ENCODE data around the gene ARHGEF11. TPM values are rescaled to one million over a fixed set of nuclear protein-coding genes. Genes with fewer than 3 reads are reported as not detected.
A peak's percentile ranks its signal among the peaks of the same experiment; 100 is the strongest.

The ARHGEF11 gene
- total RNA-seq, 1 experiment from 2014 or later: 22.4 TPM

GRCh38 chr1:156895455-156895812, 150.1 kb downstream of the ARHGEF11 start:
- no peak for DNase-seq (ENCODE audit: low read depth)

DNA sequence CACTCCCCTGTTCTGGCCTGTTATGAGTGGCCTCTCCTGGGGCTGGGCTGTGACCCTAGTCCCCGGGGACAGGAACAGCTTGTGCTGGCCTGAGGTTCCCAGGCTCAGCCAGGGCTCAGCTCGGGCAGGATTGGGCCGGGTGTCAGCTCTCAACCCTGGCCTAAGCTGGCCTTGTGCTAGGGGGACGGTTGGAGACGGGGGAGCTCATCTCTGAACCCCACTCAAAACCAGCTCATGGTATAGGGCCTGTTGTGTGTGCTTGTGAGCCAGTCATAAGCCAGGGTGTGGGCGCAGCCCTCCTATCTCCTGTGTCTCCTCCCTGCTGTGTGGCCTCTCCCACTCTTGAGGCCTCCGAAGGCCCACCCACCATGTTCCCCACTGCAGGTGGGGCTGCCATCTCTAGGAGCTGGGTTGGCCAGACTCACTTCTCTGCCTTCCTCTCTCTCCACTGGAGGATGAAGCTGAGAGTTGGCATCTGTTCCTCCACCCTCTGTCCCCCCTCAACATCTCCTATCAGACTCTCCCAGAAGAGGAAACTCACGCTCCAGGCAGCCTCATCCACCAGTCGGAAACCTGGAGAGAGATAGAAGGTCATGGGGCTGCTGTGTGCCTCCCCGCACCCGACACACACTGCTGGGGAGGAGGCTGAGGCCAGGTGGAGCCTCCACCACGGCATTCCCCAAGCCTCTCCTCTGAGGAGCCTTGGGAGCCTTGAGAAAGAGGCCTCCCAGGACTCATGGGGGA, 150.7 kb downstream of the ARHGEF11 start:
- no peak for DNase-seq (ENCODE audit: low read depth)

DNA sequence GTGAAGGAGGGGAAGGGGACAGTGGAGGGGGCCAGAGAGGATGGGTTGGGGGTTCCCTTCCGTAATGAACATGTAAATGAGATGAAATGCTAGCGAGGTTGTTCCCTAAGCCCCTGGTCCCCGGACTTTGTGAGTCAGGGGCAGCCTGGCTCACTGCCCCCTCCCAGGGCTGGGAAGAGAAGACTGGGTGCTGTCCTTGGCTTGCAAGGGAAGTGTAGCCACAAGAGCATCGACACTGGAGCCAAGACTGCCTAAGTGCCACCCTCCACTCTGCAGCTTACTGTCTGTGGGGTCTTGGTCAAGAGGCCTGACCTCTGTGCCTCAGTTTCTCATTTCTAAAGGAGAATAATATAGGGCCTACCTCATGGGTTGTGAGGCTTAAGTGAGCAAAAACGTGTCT, 151.5 kb downstream of the ARHGEF11 start:
- no peak for DNase-seq (ENCODE audit: low read depth)

- no peak for DNase-seq (ENCODE audit: low read depth)
Observed at GRCh38 chr1:156893048-156893953, 152.2 kb downstream of the ARHGEF11 start, which contains the start of gene PEAR1. Gene PEAR1 (plus strand): TSS chr1:156893718. CDS start chr1:156903927, 10,209 bp downstream.

- DNase-seq (ENCODE audit: low read depth): peak; percentile 65
Observed at GRCh38 chr1:156892190-156893047, 153.1 kb downstream of the ARHGEF11 start.

GRCh38 chr1:156889802-156890580, 155.6 kb downstream of the ARHGEF11 start:
- peak; percentile 67 for DNase-seq (ENCODE audit: low read depth)

DNA sequence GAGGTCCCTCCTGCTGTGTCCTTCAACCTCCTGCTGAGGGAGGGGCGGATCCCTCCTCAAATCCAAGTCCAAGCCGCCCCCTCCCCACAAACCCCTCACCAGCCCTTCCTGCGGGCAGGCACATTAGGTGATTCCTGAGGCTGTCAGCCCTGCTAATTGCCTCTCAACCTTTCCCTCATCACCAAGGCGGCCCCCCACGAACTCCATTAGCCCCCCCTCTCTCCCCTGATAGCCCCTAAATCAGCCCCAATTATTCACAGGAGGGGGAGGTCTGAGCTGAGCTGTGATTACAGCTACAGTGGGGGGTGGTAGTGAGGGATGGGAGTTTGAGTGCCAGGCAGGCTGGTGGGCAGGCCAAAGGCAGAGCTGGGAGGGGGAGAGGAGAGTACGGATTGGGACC, 157.8 kb downstream of the ARHGEF11 start:
- DNase-seq (ENCODE audit: low read depth): no peak

GRCh38 chr1:156887317-156887716, 158.2 kb downstream of the ARHGEF11 start:
- no peak for DNase-seq (ENCODE audit: low read depth)

DNA sequence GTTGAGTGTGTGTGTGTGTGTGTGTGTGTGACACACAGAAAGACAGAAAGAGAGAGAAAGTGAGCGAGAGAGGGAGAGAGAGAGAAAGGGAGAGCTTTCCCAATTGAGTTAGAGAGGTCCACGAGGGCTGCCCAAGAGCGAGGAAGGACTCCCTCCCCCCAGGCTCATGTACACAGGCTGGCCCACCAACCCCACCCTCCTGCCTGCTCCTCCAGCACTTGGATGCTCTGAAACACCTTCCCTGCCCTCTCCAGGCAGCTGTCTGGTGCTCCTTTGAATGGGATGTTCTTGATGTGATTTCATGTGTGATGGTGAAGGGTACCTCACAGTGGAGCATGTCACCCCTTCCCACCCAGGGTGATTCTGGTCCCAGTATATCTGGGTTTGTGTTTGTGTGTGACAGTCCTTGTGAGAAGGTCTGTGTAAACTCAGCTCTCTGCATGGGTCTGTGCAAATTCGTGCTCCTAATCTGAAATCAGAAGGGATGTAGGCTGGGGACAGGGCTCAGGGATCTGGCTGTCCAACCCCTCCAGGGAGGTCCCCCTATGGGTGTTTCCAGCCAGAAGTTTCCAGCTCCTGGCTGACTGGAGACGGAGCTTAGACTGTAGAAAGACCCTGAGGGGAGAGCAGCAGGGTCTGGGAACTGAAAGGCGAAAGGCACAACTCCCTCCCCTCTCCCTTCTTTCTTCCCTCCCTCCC, 158.8 kb downstream of the ARHGEF11 start:
- no peak for DNase-seq (ENCODE audit: low read depth)

GRCh38 chr1:156885880-156886355, 159.6 kb downstream of the ARHGEF11 start:
- DNase-seq (ENCODE audit: low read depth): no peak

- no peak for DNase-seq (ENCODE audit: low read depth)
Observed at GRCh38 chr1:156885314-156885713, 160.2 kb downstream of the ARHGEF11 start.

Other genes with a start within 250 kb of the ARHGEF11 start
- not detected in 2 replicates for gene SH2D2A, start 228.9 kb downstream of the ARHGEF11 start, total RNA-seq (2014; rRNA removed)
- not detected in 2 replicates for gene INSRR, start 186.6 kb downstream of the ARHGEF11 start, total RNA-seq (2014; rRNA removed)
- gene NTRK1, start 184.9 kb downstream of the ARHGEF11 start, total RNA-seq (2014; rRNA removed): 0.19 TPM in 1 of 2 replicates, not detected in the other
- 0.19 and 0.23 TPM in 2 replicates for gene PEAR1, start 152.0 kb downstream of the ARHGEF11 start, total RNA-seq (2014; rRNA removed)
- not detected in 2 replicates for gene LRRC71, start 125.1 kb downstream of the ARHGEF11 start, total RNA-seq (2014; rRNA removed)
- not detected in 2 replicates for gene ETV3L, start 54.1 kb upstream of the ARHGEF11 start, total RNA-seq (2014; rRNA removed)
- 7.6 and 11.4 TPM in 2 replicates for gene ETV3, start 92.7 kb upstream of the ARHGEF11 start, total RNA-seq (2014; rRNA removed)